ENCODE measurements around the gene LAX1.
A peak's percentile ranks its signal among the peaks of the same experiment; 100 is the strongest.
"Not testable (repeated sequence)": the region's sequence is repeated elsewhere in the genome, so short reads cannot be mapped to it uniquely, and the experiment has no call there.

The LAX1 gene

GRCh38 chr1:203742436-203742835 lies 22.5 kb upstream of the LAX1 start:
- H3K27ac ChIP-seq (ENCODE audit: insufficient read depth in 1 of 2, low read depth in 1 of 2, low read length in 2 of 2, poor library complexity in 1 of 2, severe bottlenecking in 2 of 2) = no peak overlapping the region
- H3K4me3 ChIP-seq (ENCODE audit: control insufficient read depth in 1 of 7, extremely low read depth in 1 of 7, insufficient read depth in 4 of 7, low read depth in 2 of 7, low read length in 6 of 7) = no peak overlapping the region
- peaks cover 8 to 45% (median 25%) of the 10 kb centered on the region in 4 experiments for H3K36me3 ChIP-seq (ENCODE audit: control insufficient read depth in 4 of 4, insufficient read depth in 4 of 4, low read length in 3 of 4)
- peaks cover 2 to 11% (median 10%) of the 10 kb centered on the region in 4 experiments for H3K4me1 ChIP-seq (ENCODE audit: control extremely low read depth in 1 of 4, control insufficient read depth in 4 of 4, insufficient read depth in 4 of 4, low read length in 3 of 4)
- H3K27me3 ChIP-seq (replicated peaks in 2 of 5; ENCODE audit: control insufficient read depth in 4 of 5, insufficient read depth in 5 of 5, low read length in 4 of 5) = no peaks in the 10 kb centered on the region
- H3K9me3 ChIP-seq (ENCODE audit: control extremely low read depth in 1 of 5, control insufficient read depth in 4 of 5, insufficient read depth in 2 of 5, low read depth in 1 of 5, low read length in 4 of 5) = no peaks in the 10 kb centered on the region
- ChIA-PET POLR2A (no interaction called here), CTCF (interaction anchor here (1.1 kb wide), 1 partner anchor 27 kb away, joined by 3 read pairs; no protein-coding TSS in a partner anchor)
- WGBS (ENCODE audit: insufficient coverage) = 64% methylated on average over 1 of the region's 3 CpGs
- DNase-seq = no peak

DNA sequence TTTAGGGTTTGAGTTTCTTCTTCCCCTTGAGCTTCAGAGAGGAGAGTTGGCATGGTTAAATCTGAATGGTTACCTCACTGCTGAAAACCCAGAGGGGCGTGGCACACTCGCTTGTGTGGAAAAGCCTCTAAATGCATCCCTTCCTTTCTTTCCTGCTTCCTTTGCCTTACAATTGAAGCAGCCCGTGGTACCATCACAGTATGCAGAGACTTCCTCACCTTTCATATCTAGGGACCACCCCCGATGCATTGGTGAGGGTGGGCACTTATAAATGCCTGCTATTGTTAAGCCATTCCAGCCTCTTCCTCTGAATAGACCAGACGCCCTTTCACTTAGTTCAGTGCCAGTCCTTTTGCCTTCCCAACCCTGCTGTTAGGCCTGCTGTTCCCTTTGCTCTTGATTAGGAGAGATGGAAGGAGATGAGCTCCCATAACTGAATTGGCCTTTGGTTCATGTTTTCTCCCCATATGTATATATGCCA lies 21.9 kb upstream of the LAX1 start:
- H3K4me3 ChIP-seq (ENCODE audit: control insufficient read depth in 1 of 7, extremely low read depth in 1 of 7, insufficient read depth in 4 of 7, low read depth in 2 of 7, low read length in 6 of 7) = no peak overlapping the region
- CTCF ChIA-PET = no interaction called here
- 100% methylated on average over 3 of the region's 5 CpGs for WGBS (ENCODE audit: insufficient coverage)
- peaks cover 5 to 39% (median 22%) of the 10 kb centered on the region in 4 experiments for H3K36me3 ChIP-seq (ENCODE audit: control insufficient read depth in 4 of 4, insufficient read depth in 4 of 4, low read length in 3 of 4)
- no peak for DNase-seq
- H3K9me3 ChIP-seq (ENCODE audit: control extremely low read depth in 1 of 5, control insufficient read depth in 4 of 5, insufficient read depth in 2 of 5, low read depth in 1 of 5, low read length in 4 of 5) = no peaks in the 10 kb centered on the region
- H3K27me3 ChIP-seq (replicated peaks in 2 of 5; ENCODE audit: control insufficient read depth in 4 of 5, insufficient read depth in 5 of 5, low read length in 4 of 5) = no peaks in the 10 kb centered on the region
- peaks cover 2 to 11% (median 10%) of the 10 kb centered on the region in 4 experiments for H3K4me1 ChIP-seq (ENCODE audit: control extremely low read depth in 1 of 4, control insufficient read depth in 4 of 4, insufficient read depth in 4 of 4, low read length in 3 of 4)
- POLR2A ChIA-PET = no interaction called here
- no peak overlapping the region for H3K27ac ChIP-seq (ENCODE audit: insufficient read depth in 1 of 2, low read depth in 1 of 2, low read length in 2 of 2, poor library complexity in 1 of 2, severe bottlenecking in 2 of 2)

GRCh38 chr1:203744075-203744972 lies 20.7 kb upstream of the LAX1 start:
- Histone ChIP-seq H3K4me1 (ENCODE audit: control extremely low read depth in 1 of 4, control insufficient read depth in 4 of 4, insufficient read depth in 4 of 4, low read length in 3 of 4) (peaks cover 2 to 11% (median 10%) of the 10 kb centered on the region in 4 experiments), H3K4me3 (ENCODE audit: control insufficient read depth in 1 of 7, extremely low read depth in 1 of 7, insufficient read depth in 4 of 7, low read depth in 2 of 7, low read length in 6 of 7) (peak overlapping the region in 1 of 7 experiments; percentile 9), H3K36me3 (ENCODE audit: control insufficient read depth in 4 of 4, insufficient read depth in 4 of 4, low read length in 3 of 4) (peaks cover 2 to 28% (median 16%) of the 10 kb centered on the region in 4 experiments), H3K27me3 (replicated peaks in 2 of 5; ENCODE audit: control insufficient read depth in 4 of 5, insufficient read depth in 5 of 5, low read length in 4 of 5) (no peaks in the 10 kb centered on the region), H3K9me3 (ENCODE audit: control extremely low read depth in 1 of 5, control insufficient read depth in 4 of 5, insufficient read depth in 2 of 5, low read depth in 1 of 5, low read length in 4 of 5) (no peaks in the 10 kb centered on the region), H3K27ac (ENCODE audit: insufficient read depth in 1 of 2, low read depth in 1 of 2, low read length in 2 of 2, poor library complexity in 1 of 2, severe bottlenecking in 2 of 2) (peak overlapping the region in 1 of 2 experiments; percentile 18)
- POLR2A ChIA-PET = interaction anchor here (0.5 to 0.7 kb wide), 2 partner anchors 117 to 119 kb away, joined by 3 to 4 read pairs; no protein-coding TSS in a partner anchor
- 79% methylated on average over 2 of the region's 10 CpGs for WGBS (ENCODE audit: insufficient coverage)
- CTCF ChIA-PET = interaction anchor here (0.6 to 1.3 kb wide), 2 partner anchors 32 to 403 kb away, joined by 3 read pairs; no protein-coding TSS in a partner anchor
- peak; percentile 21 to 67 (median 65) for DNase-seq

DNA sequence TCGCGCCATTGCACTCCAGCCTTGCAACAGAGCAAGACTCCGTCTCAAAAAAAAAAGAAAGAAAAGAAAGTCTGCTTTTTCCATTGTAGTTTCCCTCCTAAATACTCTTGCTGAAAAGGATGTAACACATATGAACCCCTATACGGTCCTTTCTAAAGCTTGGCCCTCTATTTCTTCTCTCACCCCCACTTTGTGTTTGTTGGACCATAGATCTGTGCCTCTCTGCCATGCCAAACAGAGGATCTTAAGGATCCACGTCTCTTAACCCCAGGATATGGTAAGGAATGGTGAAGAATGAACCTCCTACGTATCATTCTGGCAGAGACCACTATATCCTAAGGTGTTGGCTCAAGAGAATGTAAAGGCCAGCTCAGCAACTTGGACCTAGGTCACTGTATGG lies 18.7 kb upstream of the LAX1 start:
- CTCF ChIA-PET = interaction anchor here (0.6 to 1.8 kb wide), 2 partner anchors 20 kb away, joined by 3 to 5 read pairs; no protein-coding TSS in a partner anchor
- POLR2A ChIA-PET = interaction anchor here (0.6 to 0.7 kb wide), 2 partner anchors 25 to 276 kb away, joined by 3 read pairs; no protein-coding TSS in a partner anchor
- Histone ChIP-seq H3K36me3 (ENCODE audit: control insufficient read depth in 4 of 4, insufficient read depth in 4 of 4, low read length in 3 of 4) (peaks cover 0 to 12% (median 3%) of the 10 kb centered on the region in 4 experiments), H3K9me3 (ENCODE audit: control extremely low read depth in 1 of 5, control insufficient read depth in 4 of 5, insufficient read depth in 2 of 5, low read depth in 1 of 5, low read length in 4 of 5) (no peaks in the 10 kb centered on the region), H3K27ac (ENCODE audit: insufficient read depth in 1 of 2, low read depth in 1 of 2, low read length in 2 of 2, poor library complexity in 1 of 2, severe bottlenecking in 2 of 2) (no peak overlapping the region), H3K4me3 (ENCODE audit: control insufficient read depth in 1 of 7, extremely low read depth in 1 of 7, insufficient read depth in 4 of 7, low read depth in 2 of 7, low read length in 6 of 7) (no peak overlapping the region), H3K4me1 (ENCODE audit: control extremely low read depth in 1 of 4, control insufficient read depth in 4 of 4, insufficient read depth in 4 of 4, low read length in 3 of 4) (peaks cover 2 to 11% (median 10%) of the 10 kb centered on the region in 4 experiments), H3K27me3 (replicated peaks in 2 of 5; ENCODE audit: control insufficient read depth in 4 of 5, insufficient read depth in 5 of 5, low read length in 4 of 5) (no peaks in the 10 kb centered on the region)
- DNase-seq = no peak
- 86% methylated on average over 4 of the region's 6 CpGs for WGBS (ENCODE audit: insufficient coverage)

GRCh38 chr1:203751051-203751450 lies 13.9 kb upstream of the LAX1 start:
- CTCF ChIA-PET = no interaction called here

DNA sequence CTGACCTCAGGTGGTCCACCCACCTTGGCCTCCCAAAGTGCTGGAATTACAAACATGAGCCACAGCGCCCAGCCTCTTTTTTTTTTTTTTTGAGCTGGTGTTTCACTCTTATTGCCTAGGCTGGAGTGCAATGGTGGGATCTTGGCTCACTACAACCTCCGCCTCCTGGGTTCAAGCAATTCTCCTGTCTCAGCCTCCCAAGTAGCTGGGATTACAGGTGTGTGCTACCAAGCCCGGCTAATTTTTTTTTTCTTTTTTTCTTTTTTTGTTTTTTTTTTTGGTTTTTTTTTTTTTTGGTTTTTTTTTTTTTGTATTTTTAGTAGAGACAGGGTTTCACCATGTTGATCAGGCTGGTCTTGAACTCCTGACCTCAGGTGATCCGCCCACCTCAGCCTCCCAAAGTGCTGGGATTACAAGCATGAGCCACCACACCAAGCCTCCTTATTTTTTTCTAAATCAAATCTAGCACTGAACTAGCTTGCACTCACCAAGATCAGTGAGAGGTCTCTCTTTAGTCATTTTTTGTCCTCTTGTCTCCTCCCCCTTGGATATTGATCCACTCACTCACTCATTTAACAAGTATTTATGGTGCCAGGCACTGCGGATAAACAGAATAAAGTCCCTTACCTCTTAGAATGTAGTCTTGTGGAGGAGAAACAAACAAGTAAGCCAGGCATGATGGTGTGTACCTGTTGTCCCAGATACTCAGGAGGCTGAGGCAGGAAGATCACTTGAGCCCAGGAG lies 13.2 kb upstream of the LAX1 start:
- H3K4me3 ChIP-seq (ENCODE audit: control insufficient read depth in 1 of 7, extremely low read depth in 1 of 7, insufficient read depth in 4 of 7, low read depth in 2 of 7, low read length in 6 of 7); H3K36me3 ChIP-seq (ENCODE audit: control insufficient read depth in 4 of 4, insufficient read depth in 4 of 4, low read length in 3 of 4); POLR2A ChIA-PET; DNase-seq; H3K9me3 ChIP-seq (ENCODE audit: control extremely low read depth in 1 of 5, control insufficient read depth in 4 of 5, insufficient read depth in 2 of 5, low read depth in 1 of 5, low read length in 4 of 5); H3K4me1 ChIP-seq (ENCODE audit: control extremely low read depth in 1 of 4, control insufficient read depth in 4 of 4, insufficient read depth in 4 of 4, low read length in 3 of 4); H3K27me3 ChIP-seq (replicated peaks in 2 of 5; ENCODE audit: control insufficient read depth in 4 of 5, insufficient read depth in 5 of 5, low read length in 4 of 5); H3K27ac ChIP-seq (ENCODE audit: insufficient read depth in 1 of 2, low read depth in 1 of 2, low read length in 2 of 2, poor library complexity in 1 of 2, severe bottlenecking in 2 of 2); CTCF ChIA-PET: not testable (repeated sequence)
- WGBS (ENCODE audit: insufficient coverage) = 100% methylated on average over 1 of the region's 5 CpGs

More at GRCh38 chr1:203751051-203751450, 13.9 kb upstream of the LAX1 start:
- WGBS (ENCODE audit: insufficient coverage) = 90% methylated on average over 2 of the region's 3 CpGs
- Histone ChIP-seq H3K4me1 (ENCODE audit: control extremely low read depth in 1 of 4, control insufficient read depth in 4 of 4, insufficient read depth in 4 of 4, low read length in 3 of 4) (no peaks in the 10 kb centered on the region), H3K36me3 (ENCODE audit: control insufficient read depth in 4 of 4, insufficient read depth in 4 of 4, low read length in 3 of 4) (no peaks in the 10 kb centered on the region), H3K27me3 (replicated peaks in 2 of 5; ENCODE audit: control insufficient read depth in 4 of 5, insufficient read depth in 5 of 5, low read length in 4 of 5) (no peaks in the 10 kb centered on the region), H3K4me3 (ENCODE audit: control insufficient read depth in 1 of 7, extremely low read depth in 1 of 7, insufficient read depth in 4 of 7, low read depth in 2 of 7, low read length in 6 of 7) (no peak overlapping the region), H3K9me3 (ENCODE audit: control extremely low read depth in 1 of 5, control insufficient read depth in 4 of 5, insufficient read depth in 2 of 5, low read depth in 1 of 5, low read length in 4 of 5) (no peaks in the 10 kb centered on the region), H3K27ac (ENCODE audit: insufficient read depth in 1 of 2, low read depth in 1 of 2, low read length in 2 of 2, poor library complexity in 1 of 2, severe bottlenecking in 2 of 2) (no peak overlapping the region)
- DNase-seq = no peak
- POLR2A ChIA-PET = no interaction called here
